ENCODE measurements around the gene INTS6.

- no peak for TF ChIP-seq CTCF (IDR thresholded peaks at IDR 0.05)
- no peak for TF ChIP-seq POLR2A (IDR thresholded peaks at IDR 0.05)
Measured at GRCh38 chr13:51457086-51457815, 4.4 kb upstream of the INTS6 start.
